ENCODE measurements around the gene DHRS7.
A peak's percentile ranks its signal among the peaks of the same experiment; 100 is the strongest.

Gene DHRS7

GRCh38 chr14:60164712-60165546, at the start of gene DHRS7:
TSS of gene DHRS7 (minus strand) at chr14:60165398. CDS start at chr14:60165309, 89 bp downstream.
- peak; percentile 26 to 58 for DNase-seq (ENCODE audit: low read depth in 2 of 2)

GRCh38 chr14:60214415-60215126, 49.4 kb upstream of the DHRS7 start:
- no peak for DNase-seq (ENCODE audit: low read depth in 2 of 2)

GRCh38 chr14:60214003-60214402, 48.8 kb upstream of the DHRS7 start:
- DNase-seq (ENCODE audit: low read depth in 2 of 2): no peak

GRCh38 chr14:60212503-60213371, 47.5 kb upstream of the DHRS7 start:
- no peak for DNase-seq (ENCODE audit: low read depth in 2 of 2)

- DNase-seq (ENCODE audit: low read depth in 2 of 2): no peak
These were observed 46.0 kb upstream of the DHRS7 start for GRCh38 chr14:60211153-60211552.

GRCh38 chr14:60210703-60211102, 45.5 kb upstream of the DHRS7 start:
- DNase-seq (ENCODE audit: low read depth in 2 of 2): no peak

- DNase-seq (ENCODE audit: low read depth in 2 of 2): no peak
These were observed 41.8 kb upstream of the DHRS7 start for GRCh38 chr14:60206837-60207533.

- no peak for DNase-seq (ENCODE audit: low read depth in 2 of 2)
These were observed 41.1 kb upstream of the DHRS7 start for GRCh38 chr14:60206249-60206670.

GRCh38 chr14:60204843-60205774, 39.9 kb upstream of the DHRS7 start:
- no peak for DNase-seq (ENCODE audit: low read depth in 2 of 2)

GRCh38 chr14:60204104-60204842, 39.1 kb upstream of the DHRS7 start:
- DNase-seq (ENCODE audit: low read depth in 2 of 2): no peak

GRCh38 chr14:60199321-60199720, 34.1 kb upstream of the DHRS7 start:
- no peak for DNase-seq (ENCODE audit: low read depth in 2 of 2)

- DNase-seq (ENCODE audit: low read depth in 2 of 2): no peak
These were observed 32.6 kb upstream of the DHRS7 start for GRCh38 chr14:60197629-60198303.

- no peak for DNase-seq (ENCODE audit: low read depth in 2 of 2)
These were observed 31.1 kb upstream of the DHRS7 start for GRCh38 chr14:60196291-60196690.

GRCh38 chr14:60195179-60195810, 30.1 kb upstream of the DHRS7 start:
- DNase-seq (ENCODE audit: low read depth in 2 of 2): no peak

- no peak for DNase-seq (ENCODE audit: low read depth in 2 of 2)
These were observed 25.0 kb upstream of the DHRS7 start for GRCh38 chr14:60189923-60190840.

GRCh38 chr14:60188696-60189095, 23.5 kb upstream of the DHRS7 start:
- no peak for DNase-seq (ENCODE audit: low read depth in 2 of 2)

GRCh38 chr14:60188115-60188514, 22.9 kb upstream of the DHRS7 start:
- DNase-seq (ENCODE audit: low read depth in 2 of 2): no peak
